ENCODE data around the gene VGLL4.
A peak's percentile ranks its signal among the peaks of the same experiment; 100 is the strongest.

Gene VGLL4

GRCh38 chr3:11582191-11582968 lies 61.3 kb downstream of the VGLL4 start:
- peak overlapping the region; percentile 40 for H3K4me3 ChIP-seq (replicated peaks; ENCODE audit: low read depth, low read length)
- no peak for TF ChIP-seq CTCF (IDR thresholded peaks at IDR 0.05; ENCODE audit: low read depth, low read length, missing control alignments)
- DNase-seq (ENCODE audit: extremely low read depth, low read depth): peak; percentile 80

- TF ChIP-seq CTCF (IDR thresholded peaks at IDR 0.05; ENCODE audit: low read depth, low read length, missing control alignments): no peak
- no peak for DNase-seq (ENCODE audit: extremely low read depth, low read depth)
- peak overlapping the region; percentile 40 for H3K4me3 ChIP-seq (replicated peaks; ENCODE audit: low read depth, low read length)
These were observed 62.2 kb downstream of the VGLL4 start for GRCh38 chr3:11581237-11582190.

GRCh38 chr3:11580645-11581044 lies 63.1 kb downstream of the VGLL4 start:
- no peak for TF ChIP-seq CTCF (IDR thresholded peaks at IDR 0.05; ENCODE audit: low read depth, low read length, missing control alignments)
- DNase-seq (ENCODE audit: extremely low read depth, low read depth): no peak

GRCh38 chr3:11578169-11578568 lies 65.5 kb downstream of the VGLL4 start:
- no peak overlapping the region for H3K4me3 ChIP-seq (replicated peaks; ENCODE audit: low read depth, low read length)
- DNase-seq (ENCODE audit: extremely low read depth, low read depth): no peak
- TF ChIP-seq CTCF (IDR thresholded peaks at IDR 0.05; ENCODE audit: low read depth, low read length, missing control alignments): no peak

More at GRCh38 chr3:11580645-11581044, 63.1 kb downstream of the VGLL4 start:
- H3K4me3 ChIP-seq (replicated peaks; ENCODE audit: low read depth, low read length): no peak overlapping the region

- TF ChIP-seq CTCF (IDR thresholded peaks at IDR 0.05; ENCODE audit: low read depth, low read length, missing control alignments): no peak
- DNase-seq (ENCODE audit: extremely low read depth, low read depth): no peak
- no peak overlapping the region for H3K4me3 ChIP-seq (replicated peaks; ENCODE audit: low read depth, low read length)
These were observed 67.3 kb downstream of the VGLL4 start for GRCh38 chr3:11576453-11576852.

GRCh38 chr3:11575677-11576076 lies 68.0 kb downstream of the VGLL4 start:
- no peak overlapping the region for H3K4me3 ChIP-seq (replicated peaks; ENCODE audit: low read depth, low read length)
- no peak for DNase-seq (ENCODE audit: extremely low read depth, low read depth)
- TF ChIP-seq CTCF (IDR thresholded peaks at IDR 0.05; ENCODE audit: low read depth, low read length, missing control alignments): no peak
